HCT116 (cell line): Measurements from ENCODE around the gene SLC12A7. TPM values are rescaled to one million over a fixed set of nuclear protein-coding genes. Genes with fewer than 3 reads are reported as not detected.

Source experiments
- ATAC-seq: fragments of 200-7000 bp; cut with Tn5 transposase; 2 replicates; pipeline ENCODE4 v1.9.1; 2020; ENCODE audit warnings: mild to moderate bottlenecking, moderate library complexity
- BruUV-seq: library from RNA; stranded (reverse); fragments of 400-500 nt; replicated peaks from 2 replicates; lab custom pipeline; 2021; lab: Mats Ljungman, UMichigan
- CTCF ChIA-PET: fragments of 300-600 bp; sonication (Branson Sonifier 250); formaldehyde crosslinking; loops from one replicate; lab custom pipeline; 2021; ENCODE audit warnings: antibody characterized with exemption; lab: Charles Lee
- POLR2A ChIA-PET: fragments of 300-600, 350-600 bp; sonication (Branson Sonifier 250); formaldehyde crosslinking; loops from one replicate; lab custom pipeline; 2021; ENCODE audit warnings: antibody characterized with exemption; lab: Charles Lee
- RAD21 ChIA-PET, 2 experiments: fragments of 300-600 bp; sonication (Branson Sonifier 250); formaldehyde crosslinking; loops; one replicate each; lab custom pipeline; 2023; ENCODE audit warnings: low total read pairs in 2 of 2; ENCODE audit not compliant: uncharacterized antibody in 2 of 2, unreplicated experiment in 2 of 2, low non-redundant PET in 1 of 2; lab: Charles Lee
- DNase-seq: peaks from one replicate; pipeline ENCODE4 v3.0.0-alpha.2; 2010; ENCODE audit warnings: low read depth, low spot score
- H2AFZ ChIP-seq: fragments of 200-600 bp; shearing (Covaris generic), sonication (generic); 2 replicates; pipeline ENCODE4 v1.6.1; 2017; ENCODE audit warnings: low read depth, mixed run types, mixed read lengths, antibody characterized with exemption, low read length; ENCODE audit not compliant: poor library complexity, severe bottlenecking
- H3K27ac ChIP-seq: 2 replicates; pipeline ENCODE4 v1.5.1; 2012; ENCODE audit warnings: low read depth, low read length
- H3K27me3 ChIP-seq: fragments of 200-600 bp; sonication (generic); 2 replicates; pipeline ENCODE4 v1.6.1; 2016; ENCODE audit warnings: mixed run types, low read length, mixed read lengths; ENCODE audit not compliant: insufficient read depth
- H3K36me3 ChIP-seq, 2 experiments: fragments of 200-500 bp in 1 of 2; fragments of 200-600 bp in 1 of 2; sonication (Bioruptor generic) in 1 of 2; sonication (generic) in 1 of 2; 2 replicates each; pipeline versions ENCODE4 v1.5.1 to v1.6.1; 2014 to 2016; ENCODE audit warnings: low read length in 2 of 2, inconsistent platforms in 1 of 2, mixed read lengths in 1 of 2, mixed run types in 1 of 2; ENCODE audit not compliant: insufficient read depth in 2 of 2, control insufficient read depth in 1 of 2
- H3K4me1 ChIP-seq, 2 experiments: fragments of 200-600 bp in 1 of 2; sonication (generic) in 1 of 2; 2 replicates each; pipeline versions ENCODE4 v1.5.1 to v1.6.1; 2012 to 2017; ENCODE audit warnings: low read length in 2 of 2, inconsistent platforms in 1 of 2, mild to moderate bottlenecking in 1 of 2, mixed read lengths in 1 of 2, mixed run types in 1 of 2, moderate library complexity in 1 of 2; ENCODE audit not compliant: insufficient read depth in 2 of 2, control insufficient read depth in 1 of 2
- H3K4me2 ChIP-seq: fragments of 200-600 bp; sonication (generic); 2 replicates; pipeline ENCODE4 v1.6.1; 2017; ENCODE audit warnings: mixed run types, low read length, mixed read lengths
- H3K4me3 ChIP-seq, 2 experiments: fragments of 200-600 bp in 1 of 2; sonication (generic) in 1 of 2; replicated peaks in 1 of 2; 2 replicates each; pipeline ENCODE4 v1.5.1; 2011 to 2016; ENCODE audit warnings: low read length in 2 of 2, control low read depth in 1 of 2, low read depth in 1 of 2, mild to moderate bottlenecking in 1 of 2, mixed read lengths in 1 of 2, mixed run types in 1 of 2
- H3K79me2 ChIP-seq: fragments of 200-600 bp; sonication (generic); 2 replicates; pipeline ENCODE4 v1.6.1; 2017; ENCODE audit warnings: mild to moderate bottlenecking, mixed run types, low read length, moderate library complexity, mixed read lengths; ENCODE audit not compliant: insufficient read depth
- H3K9ac ChIP-seq: fragments of 200-600 bp; sonication (generic); 2 replicates; pipeline ENCODE4 v1.6.1; 2016; ENCODE audit warnings: low read length, mixed read lengths
- H3K9me2 ChIP-seq: fragments of 200-600 bp; sonication (generic), shearing (Covaris generic); 2 replicates; pipeline ENCODE4 v1.6.1; 2017; ENCODE audit warnings: mixed run types, mild to moderate bottlenecking, moderate library complexity; ENCODE audit not compliant: insufficient read depth
- H3K9me3 ChIP-seq, 2 experiments: fragments of 200-500 bp in 1 of 2; fragments of 200-600 bp in 1 of 2; sonication (Bioruptor generic) in 1 of 2; sonication (generic) in 1 of 2; 2 replicates each; pipeline ENCODE4 v1.6.1; 2014 to 2017; ENCODE audit warnings: low read length in 2 of 2, mixed read lengths in 2 of 2, inconsistent platforms in 1 of 2, low read depth in 1 of 2, mild to moderate bottlenecking in 1 of 2, mixed run types in 1 of 2, moderate library complexity in 1 of 2; ENCODE audit not compliant: control insufficient read depth in 1 of 2, insufficient read depth in 1 of 2
- H4K20me1 ChIP-seq: fragments of 200-600 bp; sonication (generic), shearing (Covaris generic); 2 replicates; pipeline ENCODE4 v1.6.1; 2017; ENCODE audit warnings: mixed run types, mild to moderate bottlenecking, moderate library complexity; ENCODE audit not compliant: insufficient read depth
- ATF3 ChIP-seq: IDR thresholded peaks from 2 replicates; pipeline ENCODE4 v1.6.1; 2012
- CEBPB ChIP-seq: IDR thresholded peaks from 2 replicates; pipeline ENCODE4 v1.6.1; 2012; ENCODE audit warnings: low read depth
- CTCF ChIP-seq, 3 experiments: fragments of 200-600 bp in 1 of 3; sonication (generic) in 1 of 3; IDR thresholded peaks in 2 of 3; conservative IDR thresholded peaks in 1 of 3; 2 replicates each; pipeline ENCODE4 v1.5.1; 2012 to 2017; ENCODE audit warnings: low read depth in 2 of 3, low read length in 2 of 3, antibody characterized with exemption in 1 of 3, borderline replicate concordance in 1 of 3, control low read depth in 1 of 3, mild to moderate bottlenecking in 1 of 3, mixed read lengths in 1 of 3, mixed run types in 1 of 3, moderate library complexity in 1 of 3; ENCODE audit not compliant: insufficient read depth in 1 of 3
- EGR1 ChIP-seq: IDR thresholded peaks from 2 replicates; pipeline ENCODE4 v1.6.1; 2012; ENCODE audit warnings: low read depth
- ELF1 ChIP-seq: IDR thresholded peaks from 2 replicates; pipeline ENCODE4 v1.6.1; 2012; ENCODE audit warnings: low read depth, borderline replicate concordance
- EZH2 ChIP-seq: fragments of 200-600 bp; sonication (generic); IDR thresholded peaks from 2 replicates; pipeline ENCODE4 v1.6.1; 2017; ENCODE audit warnings: antibody characterized with exemption, mixed run types
- EZH2phosphoT487 ChIP-seq: fragments of 200-600 bp; IDR thresholded peaks from 2 replicates; pipeline ENCODE4 v1.6.1; 2018; ENCODE audit warnings: antibody characterized with exemption, borderline replicate concordance
- FOSL1 ChIP-seq: IDR thresholded peaks from 2 replicates; pipeline ENCODE4 v1.6.1; 2012; ENCODE audit warnings: low read depth
- JUND ChIP-seq: IDR thresholded peaks from 2 replicates; pipeline ENCODE4 v1.6.1; 2012
- MAX ChIP-seq: IDR thresholded peaks from 2 replicates; pipeline ENCODE4 v1.6.1; 2012
- POLR2A ChIP-seq: IDR thresholded peaks from 2 replicates; pipeline ENCODE4 v1.7.0; 2011; ENCODE audit warnings: borderline replicate concordance; ENCODE audit not compliant: insufficient read depth, insufficient read length; ENCODE audit errors: extremely low read depth
- RAD21 ChIP-seq: IDR thresholded peaks from 2 replicates; pipeline ENCODE4 v1.6.1; 2012; ENCODE audit warnings: low read depth, mild to moderate bottlenecking
- SP1 ChIP-seq: IDR thresholded peaks from 2 replicates; pipeline ENCODE4 v1.6.1; 2012; ENCODE audit warnings: low read depth
- SRF ChIP-seq: IDR thresholded peaks from 2 replicates; pipeline ENCODE4 v1.6.1; 2012; ENCODE audit warnings: low read depth
- TCF7L2 ChIP-seq: IDR thresholded peaks from 2 replicates; pipeline ENCODE4 v1.7.0; 2011; ENCODE audit warnings: borderline replicate concordance, inconsistent platforms; ENCODE audit not compliant: insufficient read depth, insufficient read length; ENCODE audit errors: extremely low read depth
- YY1 ChIP-seq: IDR thresholded peaks from 2 replicates; pipeline ENCODE4 v1.6.1; 2011; ENCODE audit warnings: low read length, low read depth, moderate library complexity, mild to moderate bottlenecking; ENCODE audit not compliant: insufficient replicate concordance; ENCODE audit errors: extremely low read depth
- ZBTB33 ChIP-seq: IDR thresholded peaks from 2 replicates; pipeline ENCODE4 v1.6.1; 2011; ENCODE audit warnings: mild to moderate bottlenecking, low read length, moderate library complexity; ENCODE audit not compliant: insufficient replicate concordance; ENCODE audit errors: extremely low read depth
- ZFX ChIP-seq: fragments of 450-650 bp; IDR thresholded peaks from 2 replicates; pipeline ENCODE4 v1.6.1; 2017
- ZNF274 ChIP-seq: fragments of 200-500 bp; sonication (Bioruptor generic); IDR thresholded peaks from 2 replicates; pipeline ENCODE4 v1.6.1; 2014; ENCODE audit warnings: mild to moderate bottlenecking, low read depth, low read length, inconsistent platforms
- intact Hi-C: fragments of 100-400 bp; cut with micrococcal nuclease; formaldehyde crosslinking; loops from 2 replicates; pipeline ENCODE4 v1.10.0; 2022
- total RNA-seq: library from RNA; stranded (reverse); gene quantifications from one replicate; pipeline ENCODE4 v1.2.1, GENCODE V29; 2021; ENCODE audit not compliant: unreplicated experiment

SLC12A7 gene
- total RNA-seq, 1 experiment from 2014 or later: 29.6 TPM

- ChIA-PET RAD21 (no interaction called here), POLR2A (no interaction called here)
- no peak overlapping the region for H2AFZ ChIP-seq
Observed at GRCh38 chr5:1127959-1128785, 16.3 kb upstream of the SLC12A7 start.

More at GRCh38 chr5:1127959-1128785, 16.3 kb upstream of the SLC12A7 start:
- Histone ChIP-seq H3K9ac (no peak overlapping the region), H3K27ac (no peak overlapping the region), H4K20me1 (no peaks in the 10 kb centered on the region), H3K79me2 (no peaks in the 10 kb centered on the region), H3K9me3 (no peaks in the 10 kb centered on the region), H3K9me2 (no peaks in the 10 kb centered on the region), H3K4me1 (no peaks in the 10 kb centered on the region), H3K27me3 (no peaks in the 10 kb centered on the region), H3K36me3 (no peaks in the 10 kb centered on the region), H3K4me3 (no peak overlapping the region), H3K4me2 (no peak overlapping the region)
- ATAC-seq (no peak), DNase-seq (no peak)
- BruUV-seq: no TSS peak
- intact Hi-C loops: no loop called here
- TF ChIP-seq ELF1: no peak
- no peak for TF ChIP-seq RAD21
- no peak for TF ChIP-seq YY1
- no peak for TF ChIP-seq SRF
- TF ChIP-seq ZNF274: no peak
- no peak for TF ChIP-seq JUND
- TF ChIP-seq CEBPB: no peak
- TF ChIP-seq CTCF (IDR thresholded peaks at IDR 0.05 in 2 of 3, conservative IDR thresholded peaks at IDR 0.05 in 1 of 3; ENCODE audit: borderline replicate concordance in 1 of 3, insufficient read depth in 1 of 3, low read depth in 2 of 3, low read length in 2 of 3): no peak
- no peak for TF ChIP-seq POLR2A
- no peak for TF ChIP-seq MAX
- TF ChIP-seq ZFX: no peak
- TF ChIP-seq EZH2phosphoT487: no peak
- TF ChIP-seq ATF3: no peak
- TF ChIP-seq TCF7L2: no peak
- no peak for TF ChIP-seq EGR1
- TF ChIP-seq FOSL1: no peak
- TF ChIP-seq EZH2: no peak
- TF ChIP-seq ZBTB33: no peak
- TF ChIP-seq SP1: no peak
- CTCF ChIA-PET: no interaction called here
